Left kidney (tissue), 8 donors: ENCODE measurements around the gene ME2. TPM values are rescaled to one million over a fixed set of nuclear protein-coding genes. Genes with fewer than 3 reads are reported as not detected.
"Not testable (repeated sequence)": the region's sequence is repeated elsewhere in the genome, so short reads cannot be mapped to it uniquely, and the experiment has no call there.

Source experiments
- DNase-seq: peaks from one replicate; pipeline ENCODE4 v3.0.0-alpha.2; 2013
- long read RNA-seq, 8 donors: transcript quantifications; one replicate each; lab custom pipeline, GENCODE V29; 2026
- polyA plus RNA-seq: library from polyadenylated mRNA; unstranded; fragments of 120-200 nt; gene quantifications from one replicate; pipeline ENCODE4 v1.2.1, GENCODE V29; 2013; ENCODE audit not compliant: insufficient read length

The ME2 gene
- 39.3 TPM for polyA plus RNA-seq
- long read RNA-seq, donor 1, full-length matches to known transcripts = 1 of 6 reads
- long read RNA-seq, donor 1, partial matches to known transcripts = 5 of 6 reads
- long read RNA-seq, donor 1, other reads (novel, unspliced or antisense) = 0 of 6 reads
- long read RNA-seq, donor 2, full-length matches to known transcripts = 4 of 4 reads
- long read RNA-seq, donor 2, partial matches to known transcripts = 0 of 4 reads
- long read RNA-seq, donor 2, other reads (novel, unspliced or antisense) = 0 of 4 reads
- long read RNA-seq, donor 3, full-length matches to known transcripts = 6 of 6 reads
- long read RNA-seq, donor 3, partial matches to known transcripts = 0 of 6 reads
- long read RNA-seq, donor 3, other reads (novel, unspliced or antisense) = 0 of 6 reads
- long read RNA-seq, donor 4 = 0 reads
- long read RNA-seq, donor 5, full-length matches to known transcripts = 11 of 11 reads
- long read RNA-seq, donor 5, partial matches to known transcripts = 0 of 11 reads
- long read RNA-seq, donor 5, other reads (novel, unspliced or antisense) = 0 of 11 reads
- long read RNA-seq, donor 6, full-length matches to known transcripts = 8 of 8 reads
- long read RNA-seq, donor 6, partial matches to known transcripts = 0 of 8 reads
- long read RNA-seq, donor 6, other reads (novel, unspliced or antisense) = 0 of 8 reads
- long read RNA-seq, donor 7, full-length matches to known transcripts = 11 of 11 reads
- long read RNA-seq, donor 7, partial matches to known transcripts = 0 of 11 reads
- long read RNA-seq, donor 7, other reads (novel, unspliced or antisense) = 0 of 11 reads
- long read RNA-seq, donor 8, full-length matches to known transcripts = 3 of 3 reads
- long read RNA-seq, donor 8, partial matches to known transcripts = 0 of 3 reads
- long read RNA-seq, donor 8, other reads (novel, unspliced or antisense) = 0 of 3 reads

DNA sequence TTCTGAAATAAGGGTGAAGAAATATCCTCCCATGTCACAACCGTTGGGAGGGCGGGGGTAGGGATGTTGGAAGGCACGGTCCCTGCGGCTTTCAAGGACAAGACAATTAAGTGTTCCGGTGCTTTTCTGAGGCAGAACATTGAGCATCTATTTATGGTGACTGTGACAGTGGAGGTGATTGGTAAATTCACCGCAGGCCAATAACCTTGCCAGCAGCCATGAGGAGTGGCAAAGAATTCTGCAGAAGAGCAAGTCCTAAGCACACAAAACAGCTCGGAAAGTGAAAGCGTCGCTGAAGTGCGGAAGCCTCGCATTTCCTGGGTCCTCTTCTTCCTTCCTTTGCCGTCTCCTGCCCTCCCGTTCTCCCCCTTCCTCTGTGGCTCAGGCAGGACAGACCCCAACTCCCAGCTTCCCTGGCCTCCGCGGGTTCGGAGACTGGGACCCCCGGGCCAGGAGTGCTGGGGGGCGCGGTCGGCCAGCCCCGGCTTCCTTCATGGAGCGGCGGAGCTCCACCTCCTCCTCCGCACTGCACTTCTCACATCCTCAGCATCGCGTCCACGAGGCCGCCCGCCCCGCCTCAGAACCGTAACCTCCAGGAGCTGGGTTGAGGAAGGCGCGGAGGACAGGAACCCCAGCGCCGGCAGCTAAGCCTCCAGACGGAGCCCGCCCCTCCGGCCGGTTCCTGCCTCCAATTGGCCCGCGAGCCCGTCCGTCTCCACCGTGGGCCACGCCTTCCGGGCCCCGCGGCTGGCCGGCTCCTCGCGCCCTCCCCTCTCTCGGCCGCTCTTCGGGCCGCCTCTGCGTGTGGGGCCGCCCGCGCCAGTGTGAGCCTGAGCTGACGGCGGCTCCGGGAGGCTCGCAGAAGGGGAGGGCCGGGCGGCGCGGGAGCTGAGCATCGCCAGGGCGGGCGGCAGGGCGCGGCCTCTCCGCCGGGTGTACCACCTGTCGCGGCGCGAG lies at the start of gene ME2:
Gene ME2 (plus strand): TSS at position 774 of the 957 bp plus-strand sequence. CDS start 16,703 bp downstream, outside the sequence.
- peak; percentile 89 for DNase-seq

DNA sequence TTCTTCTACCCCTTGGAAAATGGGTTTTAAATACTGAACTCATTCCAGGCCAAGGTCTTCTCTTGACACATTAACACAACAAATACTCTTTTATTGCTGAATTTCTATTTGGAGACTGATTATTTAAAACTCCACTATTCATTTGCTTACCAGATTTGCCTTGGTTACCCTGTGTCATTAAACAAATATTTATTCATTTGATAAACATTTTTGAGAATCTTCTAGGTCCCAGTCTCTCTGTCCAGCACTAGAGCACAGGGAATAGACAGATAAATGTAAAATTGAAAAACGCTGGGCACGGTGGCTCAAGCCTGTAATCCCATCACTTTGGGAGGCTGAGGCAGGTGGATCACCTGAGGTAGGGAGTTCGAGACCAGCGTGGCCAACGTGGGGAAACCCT lies 49.3 kb upstream of the ME2 start:
- no peak for DNase-seq

DNA sequence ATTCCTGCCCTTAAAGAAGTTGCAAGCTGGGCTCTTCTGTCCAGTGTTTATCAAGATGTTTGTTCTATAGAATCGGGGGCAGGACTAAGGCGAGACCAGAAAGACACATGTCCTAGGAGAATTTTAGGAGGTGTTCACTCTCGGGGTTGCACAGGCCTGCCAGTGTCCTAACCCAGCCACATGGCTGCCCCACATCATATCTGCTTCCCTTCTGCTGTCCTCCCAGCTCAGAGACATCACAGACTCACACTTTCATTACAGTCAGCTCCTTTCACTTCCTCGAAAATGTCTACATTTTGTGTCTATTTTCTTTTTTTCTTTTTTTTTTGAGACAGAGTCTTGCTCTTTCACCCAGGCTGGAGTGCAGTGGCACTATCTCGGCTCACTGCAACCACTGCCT lies 48.4 kb upstream of the ME2 start:
- DNase-seq = no peak

DNA sequence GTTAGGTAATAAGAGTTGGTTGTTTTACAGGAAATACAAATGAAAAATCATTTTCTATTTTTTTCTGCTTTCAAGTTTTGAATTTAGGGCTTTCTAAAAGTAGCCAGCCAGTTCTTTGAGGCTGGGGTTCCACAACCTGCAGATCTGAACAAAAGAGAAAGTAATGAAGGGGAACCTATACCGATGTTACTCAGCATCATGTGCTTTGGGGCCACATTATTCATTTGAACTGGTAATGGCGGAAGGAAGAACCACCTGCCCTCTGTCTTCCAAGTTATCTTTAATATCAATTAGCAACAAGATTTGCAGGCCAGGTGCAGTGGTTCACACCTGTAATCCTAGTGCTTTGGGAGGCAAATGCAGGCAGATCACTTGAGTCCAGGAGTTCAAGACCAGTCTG lies 46.2 kb upstream of the ME2 start:
- DNase-seq = no peak

DNA sequence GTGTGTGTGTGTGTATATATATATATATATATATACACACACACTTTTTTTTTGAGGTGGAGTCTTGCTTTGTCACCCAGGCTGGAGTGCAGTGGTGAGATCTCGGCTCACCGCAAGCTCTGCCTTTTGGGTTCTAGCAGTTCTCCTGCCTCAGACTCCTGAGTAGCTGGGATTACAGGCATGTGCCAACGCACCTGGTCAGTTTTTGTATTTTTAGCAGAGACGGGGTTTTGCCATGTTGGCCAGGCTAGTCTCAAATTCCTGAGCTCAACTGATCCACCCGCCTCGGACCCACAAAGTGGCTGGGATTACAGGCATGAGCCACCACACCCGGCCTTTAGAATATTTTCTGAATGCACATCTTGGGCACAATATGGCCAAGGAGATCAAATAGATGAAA lies 45.4 kb upstream of the ME2 start:
- not testable (repeated sequence) for DNase-seq

DNA sequence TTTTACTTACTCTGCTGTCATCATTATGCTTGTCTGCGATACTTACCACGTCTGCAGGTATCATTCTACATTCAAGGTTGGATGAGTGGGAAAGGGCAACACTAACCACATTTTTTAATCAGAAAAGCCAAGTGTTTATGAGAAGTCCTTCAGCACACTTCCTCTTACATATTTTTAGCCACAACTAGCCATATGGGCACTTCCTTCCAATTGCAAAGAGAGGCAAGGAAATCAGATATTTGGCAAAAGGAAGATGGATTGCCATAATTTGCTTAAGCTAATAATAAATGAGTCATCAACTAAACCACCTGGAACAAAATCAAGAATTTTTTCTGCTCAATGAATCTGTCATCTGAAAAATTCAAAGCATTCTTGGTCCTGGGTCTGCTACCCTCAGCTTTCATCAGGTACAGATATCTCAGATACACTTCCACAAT lies 42.4 kb upstream of the ME2 start:
- no peak for DNase-seq

DNA sequence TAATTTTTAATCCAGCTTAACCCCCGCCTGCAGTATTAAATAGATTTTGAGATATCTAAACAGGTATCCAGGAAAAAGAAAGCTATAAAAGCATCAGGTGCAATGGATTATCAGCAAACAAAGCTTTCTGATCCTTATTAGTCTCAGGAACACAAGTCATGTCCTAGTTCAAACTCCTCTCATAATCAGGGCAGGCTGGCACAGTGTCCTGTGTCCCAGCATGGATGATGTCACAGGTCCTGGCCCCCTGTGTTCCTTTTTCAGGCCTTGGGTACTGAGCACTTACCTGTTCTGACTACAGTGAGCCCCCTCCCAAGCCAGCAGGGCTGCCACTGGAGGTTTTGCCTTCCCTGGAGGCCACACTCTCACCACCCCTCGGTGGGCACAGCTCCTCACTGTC lies 39.6 kb upstream of the ME2 start:
- DNase-seq = no peak

DNA sequence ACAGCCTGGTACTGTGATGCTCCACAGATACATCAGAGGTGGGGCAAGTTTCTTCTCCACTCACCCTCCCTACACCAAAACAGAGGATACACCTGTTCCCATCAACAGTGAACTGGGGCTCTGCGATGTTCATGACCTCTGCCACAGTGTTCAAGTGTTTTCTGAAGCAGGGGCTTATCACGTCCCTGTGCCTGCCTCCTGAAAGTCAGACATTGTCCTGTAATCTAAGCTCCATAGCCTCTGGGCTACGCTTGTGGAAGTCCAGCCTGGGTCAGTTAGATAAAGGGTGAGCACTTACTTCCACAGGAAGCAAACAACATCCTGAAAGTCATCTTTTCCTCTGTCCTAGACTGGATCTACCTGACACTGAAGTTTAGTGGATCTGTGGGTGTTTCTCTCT lies 38.9 kb upstream of the ME2 start:
- DNase-seq = no peak

DNA sequence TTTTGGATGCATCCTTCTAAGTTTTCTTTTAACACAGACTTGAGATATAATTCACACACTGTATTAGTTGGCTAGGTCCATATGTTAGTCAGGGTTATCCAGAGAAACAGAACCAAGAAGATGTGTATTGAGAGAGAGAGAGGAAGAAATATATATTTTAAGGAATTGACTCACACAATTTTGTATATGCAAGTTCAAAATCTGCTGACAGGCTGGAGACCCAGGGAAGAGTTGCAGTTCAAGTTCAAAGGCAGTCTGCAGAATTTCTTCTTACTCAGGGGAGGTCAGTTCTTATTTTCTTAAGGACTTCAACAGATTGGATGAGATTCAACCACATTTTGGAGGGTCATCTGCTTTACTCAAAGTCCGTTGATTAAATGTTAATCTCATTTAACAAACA lies 36.1 kb upstream of the ME2 start:
- DNase-seq = no peak

DNA sequence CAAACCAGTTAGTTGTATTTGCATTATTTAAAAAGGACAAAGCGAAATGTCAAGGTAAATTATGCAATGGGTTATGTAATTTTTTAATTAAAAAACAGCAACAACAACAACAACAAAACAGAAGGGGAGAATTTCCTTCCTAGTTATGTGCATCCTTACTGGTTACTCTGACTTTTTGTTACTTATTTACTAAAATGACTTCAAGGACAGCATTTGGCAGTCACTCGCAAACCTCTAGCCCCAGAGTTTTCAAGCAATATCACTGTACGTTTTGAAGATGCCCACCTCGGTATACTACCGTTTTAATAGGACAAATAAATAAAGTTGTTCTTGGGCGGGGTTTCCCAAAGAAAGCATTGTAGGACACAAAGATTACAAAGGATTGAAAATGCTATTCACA lies 34.4 kb upstream of the ME2 start:
- DNase-seq = no peak

DNA sequence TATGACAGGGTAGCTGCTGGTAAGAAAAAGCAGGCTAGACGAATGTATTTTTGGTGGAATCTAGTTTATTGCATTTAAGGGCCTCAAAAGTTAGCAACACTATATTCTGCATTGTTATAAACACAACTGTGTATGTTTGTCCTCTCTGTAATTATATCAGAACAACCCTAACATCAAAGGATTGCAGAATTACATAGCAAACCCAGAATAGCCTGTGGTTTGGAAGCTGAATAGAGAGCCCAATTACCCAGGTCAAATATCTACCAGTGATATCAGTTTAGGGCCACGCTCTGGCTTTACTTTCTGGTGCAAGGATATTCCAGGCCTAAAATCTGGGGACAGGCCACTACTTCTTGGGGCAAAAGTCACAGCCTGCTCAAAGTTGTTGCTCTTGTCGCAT lies 34.0 kb upstream of the ME2 start:
- no peak for DNase-seq

DNA sequence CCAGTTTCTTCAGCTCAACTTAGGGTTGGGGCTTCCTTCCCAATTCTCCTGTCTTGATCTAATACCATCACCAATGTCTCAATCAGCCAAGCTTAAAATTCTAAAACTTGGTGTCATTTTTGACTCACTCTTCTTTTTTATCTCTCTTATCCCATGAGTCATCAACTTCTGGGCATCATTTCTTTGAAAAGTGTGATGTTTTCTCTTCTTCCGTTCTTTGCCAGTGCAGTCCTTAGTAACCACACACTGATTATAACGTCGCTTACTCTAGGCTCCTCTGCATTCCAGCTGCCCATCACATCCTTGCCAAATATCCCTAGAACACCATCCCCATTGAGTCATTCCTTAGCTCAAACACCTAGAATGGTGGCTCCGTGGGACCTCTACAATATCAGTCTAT lies 31.7 kb upstream of the ME2 start:
- DNase-seq = no peak

DNA sequence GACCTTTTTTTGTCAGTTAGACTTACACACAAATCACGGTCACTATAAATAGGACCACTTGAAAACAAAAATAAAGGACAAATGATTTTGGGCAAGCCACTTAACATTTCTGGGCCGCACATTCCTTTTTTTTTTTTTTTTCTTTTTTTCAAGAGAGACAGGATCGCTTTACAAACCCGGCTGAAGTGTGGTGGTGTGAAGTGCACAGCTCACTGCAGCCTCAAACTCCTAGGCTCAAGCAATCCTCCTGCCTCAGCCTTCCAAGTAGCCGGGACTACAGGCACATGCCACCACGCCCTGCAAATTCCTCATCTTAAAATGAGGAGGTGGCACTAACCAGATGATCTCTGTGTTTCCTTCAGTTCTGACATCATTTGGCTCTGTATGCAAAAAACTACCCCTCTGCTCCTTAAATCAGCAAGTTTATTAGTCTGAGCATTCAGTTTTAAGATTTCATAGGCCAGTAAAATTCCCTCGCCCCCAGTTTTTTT lies 30.8 kb upstream of the ME2 start:
- no peak for DNase-seq

DNA sequence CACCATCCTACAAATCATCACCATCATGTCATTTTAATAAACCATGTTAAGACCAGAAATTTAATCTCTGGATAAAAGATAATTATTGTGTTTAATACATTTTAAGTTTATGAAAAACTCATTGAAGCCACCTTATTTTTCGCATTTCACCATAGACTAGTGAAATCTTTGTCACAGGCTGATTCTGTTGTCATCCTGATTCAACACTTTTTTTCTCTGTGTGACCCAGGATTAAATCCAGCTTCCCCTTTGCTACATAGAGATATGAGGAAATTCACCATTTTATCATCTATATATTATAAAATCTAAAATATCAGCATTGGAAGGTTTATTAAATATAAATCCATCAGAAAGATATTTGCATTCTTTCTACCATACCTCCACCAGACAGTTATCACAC lies 29.9 kb upstream of the ME2 start:
- DNase-seq = no peak

DNA sequence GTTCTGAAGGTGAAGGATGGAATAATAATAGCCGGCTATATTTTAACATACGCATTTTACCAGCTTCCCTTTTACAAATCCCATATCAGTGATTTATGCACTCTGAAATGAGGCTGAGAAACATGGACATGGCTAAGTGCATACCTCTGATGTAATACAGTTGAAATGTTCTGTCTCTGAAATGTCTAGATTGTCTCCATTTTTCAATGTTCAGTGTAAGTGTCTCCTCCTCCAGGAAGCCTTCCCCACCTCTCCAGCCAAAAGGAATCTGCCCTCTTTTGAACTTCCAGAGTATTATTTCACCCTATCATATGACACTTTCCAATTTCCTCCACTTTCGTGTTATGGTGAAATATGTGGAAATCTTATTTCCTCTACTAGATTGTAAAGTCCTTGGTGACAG lies 29.5 kb upstream of the ME2 start:
- no peak for DNase-seq

DNA sequence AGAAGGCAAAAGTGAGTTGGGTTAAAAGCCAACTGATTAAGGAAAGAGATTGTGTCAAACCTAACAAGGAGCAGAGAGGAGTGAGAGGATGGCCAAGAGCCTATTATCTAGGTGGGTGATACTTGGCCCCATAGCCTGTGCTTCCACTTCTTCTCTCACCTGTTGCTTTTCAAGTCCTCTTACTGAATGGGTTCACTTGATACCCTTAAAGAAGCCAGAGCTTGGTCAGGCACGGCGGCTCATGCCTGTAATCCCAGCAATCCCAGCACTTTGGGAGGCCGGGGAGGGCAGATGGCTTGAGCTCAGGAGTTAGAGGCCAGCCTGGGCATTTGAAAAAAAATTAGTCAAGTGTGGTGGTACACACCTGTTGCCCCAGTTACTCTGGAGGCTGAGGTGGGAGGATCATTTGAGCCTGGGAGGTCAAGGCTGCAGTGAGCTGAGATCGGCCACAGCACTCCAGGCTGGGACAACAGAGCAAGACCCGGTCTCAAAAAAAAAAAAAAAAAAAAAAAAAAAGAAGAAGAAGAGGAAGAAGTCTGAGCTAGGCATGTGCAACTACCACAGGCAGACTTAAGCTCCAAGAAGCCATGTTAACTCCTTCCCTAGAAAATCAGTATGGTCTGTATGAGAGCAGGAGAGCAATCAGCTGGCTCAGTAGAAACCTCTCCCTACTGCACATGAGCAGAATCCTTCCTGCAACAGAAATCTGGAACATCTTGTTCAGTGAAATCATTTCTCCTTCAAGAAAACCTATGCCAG lies 28.4 kb upstream of the ME2 start:
- DNase-seq = no peak

DNA sequence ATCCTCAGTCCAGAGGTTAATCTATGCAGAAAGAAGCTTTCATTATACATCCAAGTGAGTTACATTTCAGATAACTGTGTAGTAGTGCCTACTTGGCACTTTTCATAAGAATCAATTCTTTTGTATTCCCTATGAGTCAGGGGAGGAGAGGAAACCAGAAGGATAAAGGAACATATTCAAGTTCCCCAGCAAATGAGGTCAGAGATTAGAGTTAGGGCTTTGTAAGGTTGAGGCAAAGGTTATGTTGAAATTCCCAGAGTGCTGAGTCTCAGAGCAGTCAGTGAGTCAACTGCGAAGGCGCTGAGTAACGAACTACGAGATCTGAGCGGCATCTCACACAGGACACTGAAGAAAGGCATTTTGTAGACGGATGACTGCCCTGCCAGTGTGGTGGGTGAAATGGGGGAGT lies 25.1 kb upstream of the ME2 start:
- no peak for DNase-seq

DNA sequence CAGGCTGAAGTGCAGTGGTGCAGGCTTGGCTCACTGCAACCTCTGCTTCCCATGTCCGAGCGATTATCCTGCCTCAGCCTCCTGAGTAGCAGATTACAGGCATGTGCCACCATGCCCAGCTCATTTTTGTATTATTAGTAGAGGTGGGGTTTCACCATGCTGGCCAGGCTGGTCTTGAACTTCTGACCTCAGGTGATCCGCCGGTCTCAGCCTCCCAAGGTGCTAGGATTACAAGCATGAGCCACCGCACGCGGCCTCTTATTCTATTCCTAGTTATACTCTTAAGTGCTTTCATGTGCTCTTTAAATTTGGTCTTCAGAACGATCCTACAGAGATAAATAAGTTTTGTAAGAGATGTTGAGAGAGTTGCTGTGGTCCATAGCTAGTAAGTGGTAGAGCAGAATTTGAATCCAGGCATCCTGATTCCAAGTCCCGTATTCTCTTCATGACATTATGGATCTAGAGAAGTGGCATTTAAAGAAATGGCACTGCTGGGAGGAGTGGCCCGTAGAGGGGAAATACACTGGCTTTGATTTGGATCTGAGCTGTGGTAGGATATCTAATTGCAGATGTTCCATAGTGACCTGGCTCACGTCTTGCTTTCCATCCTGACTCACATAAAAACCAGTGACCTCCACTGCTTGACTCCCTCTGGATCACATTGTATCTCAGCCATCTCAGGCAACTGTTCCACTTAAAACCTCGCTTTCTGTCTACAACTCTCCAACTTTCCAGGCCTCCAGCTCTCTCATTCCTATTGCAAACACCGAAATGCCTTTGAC lies 22.8 kb upstream of the ME2 start:
- no peak for DNase-seq

DNA sequence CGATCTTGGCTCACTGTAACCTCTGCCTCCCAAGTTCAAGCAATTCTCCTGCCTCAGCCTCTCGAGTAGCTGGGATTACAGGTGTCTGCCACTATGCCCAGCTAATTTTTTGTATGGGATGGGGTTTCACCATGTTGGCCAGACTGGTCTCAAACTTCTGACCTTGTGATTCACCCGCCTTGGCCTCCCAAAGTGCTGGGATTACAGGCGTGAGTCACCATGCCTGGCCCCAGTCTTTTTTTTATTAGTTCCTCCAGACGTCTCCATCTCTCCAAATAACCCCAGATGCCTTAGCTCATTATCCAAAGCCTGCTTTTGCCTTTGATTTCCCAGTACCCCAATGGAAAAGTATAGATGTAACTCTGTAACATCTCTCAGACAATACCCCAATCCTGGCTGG lies 21.8 kb upstream of the ME2 start:
- not testable (repeated sequence) for DNase-seq

DNA sequence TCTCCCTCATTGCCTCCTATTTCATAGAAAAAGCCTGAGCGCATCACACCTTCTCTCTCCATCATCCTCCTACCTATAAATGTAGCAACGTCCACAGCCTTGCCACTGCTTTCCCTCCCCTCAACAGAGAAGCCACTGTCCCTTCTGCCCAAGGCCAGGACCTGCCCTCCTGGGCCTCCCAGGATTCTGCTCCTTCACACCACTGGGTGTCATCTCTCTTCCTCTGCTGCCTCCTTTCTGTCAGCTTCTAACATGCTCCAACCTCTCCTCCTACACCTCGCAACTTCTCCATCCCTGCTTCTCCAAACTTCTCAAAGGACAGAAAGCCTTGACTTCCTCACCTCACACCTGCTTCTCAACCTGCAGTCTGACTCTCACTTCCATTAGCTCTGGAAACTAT lies 21.2 kb upstream of the ME2 start:
- DNase-seq = no peak
